Liver (tissue), 9 donors: ENCODE data around the gene SPRYD3. TPM values are rescaled to one million over a fixed set of nuclear protein-coding genes. Genes with fewer than 3 reads are reported as not detected.

ENCODE experiments used
- DNase-seq: peaks from one replicate; pipeline ENCODE4 v3.0.0-alpha.2; 2017; ENCODE audit warnings: low spot score
- H3K27ac ChIP-seq, 2 donors: one replicate each; pipeline ENCODE4 v1.7.0; 2013; ENCODE audit warnings: inconsistent platforms in 2 of 2, low read length in 2 of 2, control low read depth in 1 of 2, low read depth in 1 of 2, mild to moderate bottlenecking in 1 of 2
- H3K27me3 ChIP-seq, 4 donors: one replicate each; pipeline versions ENCODE4 v1.6.1 to v1.7.0; 2013; ENCODE audit warnings: low read length in 3 of 4, inconsistent platforms in 1 of 4, mild to moderate bottlenecking in 1 of 4, moderate library complexity in 1 of 4; ENCODE audit not compliant: control insufficient read depth in 4 of 4, insufficient read depth in 4 of 4
- H3K36me3 ChIP-seq, 4 donors: one replicate each; pipeline versions ENCODE4 v1.6.1 to v1.7.0; 2013; ENCODE audit warnings: low read length in 3 of 4, mild to moderate bottlenecking in 3 of 4, low read depth in 1 of 4, moderate library complexity in 1 of 4; ENCODE audit not compliant: control insufficient read depth in 4 of 4, insufficient read depth in 3 of 4
- H3K4me1 ChIP-seq, 4 donors: one replicate each; pipeline versions ENCODE4 v1.6.1 to v1.7.0; 2013; ENCODE audit warnings: low read length in 3 of 4, mild to moderate bottlenecking in 3 of 4, moderate library complexity in 1 of 4; ENCODE audit not compliant: control insufficient read depth in 4 of 4, insufficient read depth in 4 of 4
- H3K4me3 ChIP-seq, 3 donors: one replicate each; pipeline versions ENCODE4 v1.6.1 to v1.7.0; 2013; ENCODE audit warnings: low read length in 3 of 3, control low read depth in 1 of 3, low read depth in 1 of 3, mild to moderate bottlenecking in 1 of 3
- H3K9ac ChIP-seq, 2 donors: one replicate each; pipeline ENCODE4 v1.7.0; 2013; ENCODE audit warnings: low read length in 2 of 2, mild to moderate bottlenecking in 2 of 2, moderate library complexity in 2 of 2, control low read depth in 1 of 2, low read depth in 1 of 2
- H3K9me3 ChIP-seq, 4 donors: one replicate each; pipeline versions ENCODE4 v1.6.1 to v1.7.0; 2013; ENCODE audit warnings: low read length in 3 of 4; ENCODE audit not compliant: control insufficient read depth in 4 of 4
- FOXA1 ChIP-seq: IDR thresholded peaks from 2 replicates; pipeline ENCODE4 v1.6.1; 2016; ENCODE audit warnings: antibody characterized with exemption
- GABPA ChIP-seq, 2 donors: IDR thresholded peaks in 1 of 2; conservative IDR thresholded peaks in 1 of 2; 2 replicates each; pipeline ENCODE4 v1.6.1; 2016; ENCODE audit warnings: antibody characterized with exemption in 2 of 2, mild to moderate bottlenecking in 1 of 2, moderate library complexity in 1 of 2
- HNF4A ChIP-seq, 2 donors: conservative IDR thresholded peaks; 2 replicates each; pipeline ENCODE4 v1.6.1; 2016; ENCODE audit warnings: antibody characterized with exemption in 2 of 2, mild to moderate bottlenecking in 2 of 2
- JUND ChIP-seq, 2 donors: IDR thresholded peaks; 2 replicates each; pipeline ENCODE4 v1.6.1; 2016; ENCODE audit warnings: antibody characterized with exemption in 2 of 2
- NR2F2 ChIP-seq: IDR thresholded peaks from 2 replicates; pipeline ENCODE4 v1.6.1; 2016; ENCODE audit warnings: antibody characterized with exemption
- RXRA ChIP-seq, 2 donors: IDR thresholded peaks; 2 replicates each; pipeline ENCODE4 v1.6.1; 2017 to 2018; ENCODE audit warnings: antibody characterized with exemption in 2 of 2, mild to moderate bottlenecking in 1 of 2
- SP1 ChIP-seq: IDR thresholded peaks from 2 replicates; pipeline ENCODE4 v1.6.1; 2018; ENCODE audit warnings: antibody characterized with exemption, mild to moderate bottlenecking
- TAF1 ChIP-seq: conservative IDR thresholded peaks from 2 replicates; pipeline ENCODE4 v1.6.1; 2016; ENCODE audit warnings: antibody characterized with exemption, mild to moderate bottlenecking
- YY1 ChIP-seq: IDR thresholded peaks from 2 replicates; pipeline ENCODE4 v1.6.1; 2016; ENCODE audit warnings: antibody characterized with exemption, mild to moderate bottlenecking
- WGBS: extraction: QIAGEN DNeasy Blood & Tissue Kit; methylation state at CpG from one replicate; pipeline ENCODE4 v1.1.7; 2013; 5-methylcytosine and 5-hydroxymethylcytosine counted together
- polyA plus RNA-seq, 2 donors: library from polyadenylated mRNA; stranded (reverse) in 1 of 2; unstranded in 1 of 2; fragments of 200-250 nt in 1 of 2; fragments of >200 nt in 1 of 2; fragmentation: Nextera tagmentation in 1 of 2; extraction: Ambion mirVana in 1 of 2; gene quantifications; one replicate each; pipeline versions ENCODE4 v1.2.1 to v1.2.3, GENCODE V29; 2013 to 2015
- total RNA-seq, 2 donors: library from RNA; depleted of rRNA; stranded (reverse); fragments of >200 nt; gene quantifications; one replicate each; pipeline ENCODE4 v1.2.3, GENCODE V29; 2014
- TF ChIP-seq, protein P1 (sequence below): IDR thresholded peaks from 2 replicates; pipeline ENCODE4 v1.6.1; 2016; ENCODE audit warnings: antibody characterized with exemption
- TF ChIP-seq, protein P2 (sequence below): IDR thresholded peaks from 2 replicates; pipeline ENCODE4 v1.6.1; 2016; ENCODE audit warnings: antibody characterized with exemption, mild to moderate bottlenecking
- TF ChIP-seq, protein P3 (sequence below): IDR thresholded peaks from 2 replicates; pipeline ENCODE4 v1.6.1; 2016; ENCODE audit warnings: antibody characterized with exemption
- TF ChIP-seq, protein P4 (sequence below): IDR thresholded peaks from 2 replicates; pipeline ENCODE4 v1.6.1; 2016; ENCODE audit warnings: antibody characterized with exemption
- donor health status: healthy.
- donor health status: healthy.
- donor health status: healthy.
- donor health status: healthy.
- donor health status: healthy.

Gene SPRYD3
- total and polyA plus RNA-seq, 4 donors: 6.0 to 20.3 (median 13.3) TPM

DNA sequence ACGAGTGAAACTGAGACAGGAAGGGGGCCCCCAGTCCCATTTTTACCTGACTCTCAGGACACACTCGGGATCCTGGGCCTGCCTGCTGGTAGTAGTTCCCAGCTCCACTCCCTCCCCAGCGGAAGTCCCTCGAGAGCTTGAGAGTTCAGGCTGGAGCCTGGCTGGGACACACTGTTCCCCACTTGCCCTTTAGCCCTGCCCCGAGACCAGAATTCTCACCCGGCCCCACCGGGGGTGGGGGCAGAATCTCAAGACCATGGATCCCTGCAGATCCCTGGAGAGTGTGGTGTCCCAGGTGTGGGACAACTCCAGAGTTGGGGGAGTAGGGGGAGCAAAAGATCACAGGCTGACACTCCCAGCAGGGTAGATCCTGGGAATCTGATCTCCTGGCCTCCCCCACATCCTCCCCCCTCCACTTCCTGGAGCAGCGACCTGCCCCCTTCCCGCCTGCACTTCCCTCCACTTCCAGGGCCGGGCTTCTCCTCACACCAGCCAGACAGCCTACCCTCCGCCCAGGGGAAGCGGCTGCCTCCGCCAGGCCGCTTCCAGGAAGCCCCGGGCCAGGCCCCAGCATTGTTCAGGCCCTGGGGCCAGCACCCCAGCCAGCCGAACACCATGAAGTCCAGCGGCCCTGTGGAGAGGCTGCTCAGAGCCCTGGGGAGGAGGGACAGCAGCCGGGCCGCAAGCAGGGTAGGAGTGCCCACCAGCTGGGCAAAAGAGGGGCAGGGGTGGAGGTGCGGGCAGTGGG, 29.4 kb downstream of the SPRYD3 start, which contains the start of gene TNS2 (continued):
- TF ChIP-seq, protein P1, sequence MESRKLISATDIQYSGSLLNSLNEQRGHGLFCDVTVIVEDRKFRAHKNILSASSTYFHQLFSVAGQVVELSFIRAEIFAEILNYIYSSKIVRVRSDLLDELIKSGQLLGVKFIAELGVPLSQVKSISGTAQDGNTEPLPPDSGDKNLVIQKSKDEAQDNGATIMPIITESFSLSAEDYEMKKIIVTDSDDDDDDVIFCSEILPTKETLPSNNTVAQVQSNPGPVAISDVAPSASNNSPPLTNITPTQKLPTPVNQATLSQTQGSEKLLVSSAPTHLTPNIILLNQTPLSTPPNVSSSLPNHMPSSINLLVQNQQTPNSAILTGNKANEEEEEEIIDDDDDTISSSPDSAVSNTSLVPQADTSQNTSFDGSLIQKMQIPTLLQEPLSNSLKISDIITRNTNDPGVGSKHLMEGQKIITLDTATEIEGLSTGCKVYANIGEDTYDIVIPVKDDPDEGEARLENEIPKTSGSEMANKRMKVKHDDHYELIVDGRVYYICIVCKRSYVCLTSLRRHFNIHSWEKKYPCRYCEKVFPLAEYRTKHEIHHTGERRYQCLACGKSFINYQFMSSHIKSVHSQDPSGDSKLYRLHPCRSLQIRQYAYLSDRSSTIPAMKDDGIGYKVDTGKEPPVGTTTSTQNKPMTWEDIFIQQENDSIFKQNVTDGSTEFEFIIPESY: peak; percentile 38

DNA sequence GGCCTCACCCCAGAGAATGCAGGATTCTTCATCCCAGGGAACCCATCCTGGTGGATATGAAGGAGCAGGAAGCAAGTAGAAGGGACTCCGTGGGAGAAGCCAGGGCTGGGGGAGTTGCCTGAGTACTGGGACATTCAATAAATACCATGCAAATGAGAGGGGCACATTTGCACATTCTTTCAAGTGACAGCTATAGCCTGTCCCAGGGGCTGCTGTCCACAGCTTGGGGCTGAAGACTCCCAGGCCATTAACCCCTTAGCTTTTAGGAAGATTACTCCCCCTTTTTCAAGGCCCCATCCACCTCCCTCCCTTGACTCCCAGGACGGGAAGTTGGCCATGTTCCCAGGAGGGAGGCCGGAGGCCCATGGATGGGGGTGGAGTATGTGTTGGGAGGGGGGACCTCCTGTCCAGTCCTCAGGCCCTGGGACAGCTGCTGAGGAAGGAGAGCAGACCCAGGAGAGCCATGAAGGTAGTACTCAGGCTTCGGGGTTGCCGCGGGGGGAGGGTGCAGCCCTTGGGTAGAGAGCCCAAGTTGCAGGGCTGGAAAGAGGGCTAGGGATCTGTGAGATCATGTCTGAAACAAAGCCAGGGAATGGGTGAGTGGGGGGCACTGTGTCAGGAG, 30.3 kb downstream of the SPRYD3 start:
- WGBS: 16% methylated on average over 6 of the region's 6 CpGs
- peak overlapping the region; percentile 80 to 94 (median 87) for H3K4me3 ChIP-seq
- peak; percentile 51 for DNase-seq
- H3K36me3 ChIP-seq: no peaks in the 10 kb centered on the region
- H3K9ac ChIP-seq: peak overlapping the region; percentile 61 to 93
- peak overlapping the region; percentile 94 to 98 for H3K27ac ChIP-seq
- peaks cover 16 to 66% (median 51%) of the 10 kb centered on the region in 4 donors for H3K4me1 ChIP-seq
- no peaks in the 10 kb centered on the region for H3K9me3 ChIP-seq
- TF ChIP-seq SP1 (peak; percentile 25), YY1 (no peak), TAF1 (peak; percentile 11), RXRA (IDR thresholded peaks at IDR 0.05) (peak; percentile 83 to 91), NR2F2 (peak; percentile 36), HNF4A (conservative IDR thresholded peaks at IDR 0.05) (no peak), FOXA1 (no peak), GABPA (IDR thresholded peaks at IDR 0.05 in 1 of 2, conservative IDR thresholded peaks at IDR 0.05 in 1 of 2) (no peak), JUND (IDR thresholded peaks at IDR 0.05) (no peak)
- TF ChIP-seq, protein P2, sequence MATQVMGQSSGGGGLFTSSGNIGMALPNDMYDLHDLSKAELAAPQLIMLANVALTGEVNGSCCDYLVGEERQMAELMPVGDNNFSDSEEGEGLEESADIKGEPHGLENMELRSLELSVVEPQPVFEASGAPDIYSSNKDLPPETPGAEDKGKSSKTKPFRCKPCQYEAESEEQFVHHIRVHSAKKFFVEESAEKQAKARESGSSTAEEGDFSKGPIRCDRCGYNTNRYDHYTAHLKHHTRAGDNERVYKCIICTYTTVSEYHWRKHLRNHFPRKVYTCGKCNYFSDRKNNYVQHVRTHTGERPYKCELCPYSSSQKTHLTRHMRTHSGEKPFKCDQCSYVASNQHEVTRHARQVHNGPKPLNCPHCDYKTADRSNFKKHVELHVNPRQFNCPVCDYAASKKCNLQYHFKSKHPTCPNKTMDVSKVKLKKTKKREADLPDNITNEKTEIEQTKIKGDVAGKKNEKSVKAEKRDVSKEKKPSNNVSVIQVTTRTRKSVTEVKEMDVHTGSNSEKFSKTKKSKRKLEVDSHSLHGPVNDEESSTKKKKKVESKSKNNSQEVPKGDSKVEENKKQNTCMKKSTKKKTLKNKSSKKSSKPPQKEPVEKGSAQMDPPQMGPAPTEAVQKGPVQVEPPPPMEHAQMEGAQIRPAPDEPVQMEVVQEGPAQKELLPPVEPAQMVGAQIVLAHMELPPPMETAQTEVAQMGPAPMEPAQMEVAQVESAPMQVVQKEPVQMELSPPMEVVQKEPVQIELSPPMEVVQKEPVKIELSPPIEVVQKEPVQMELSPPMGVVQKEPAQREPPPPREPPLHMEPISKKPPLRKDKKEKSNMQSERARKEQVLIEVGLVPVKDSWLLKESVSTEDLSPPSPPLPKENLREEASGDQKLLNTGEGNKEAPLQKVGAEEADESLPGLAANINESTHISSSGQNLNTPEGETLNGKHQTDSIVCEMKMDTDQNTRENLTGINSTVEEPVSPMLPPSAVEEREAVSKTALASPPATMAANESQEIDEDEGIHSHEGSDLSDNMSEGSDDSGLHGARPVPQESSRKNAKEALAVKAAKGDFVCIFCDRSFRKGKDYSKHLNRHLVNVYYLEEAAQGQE: peak; percentile 95
- TF ChIP-seq, protein P1: no peak
- TF ChIP-seq, protein P3, sequence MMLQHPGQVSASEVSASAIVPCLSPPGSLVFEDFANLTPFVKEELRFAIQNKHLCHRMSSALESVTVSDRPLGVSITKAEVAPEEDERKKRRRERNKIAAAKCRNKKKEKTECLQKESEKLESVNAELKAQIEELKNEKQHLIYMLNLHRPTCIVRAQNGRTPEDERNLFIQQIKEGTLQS: peak; percentile 28
- TF ChIP-seq, protein P4, sequence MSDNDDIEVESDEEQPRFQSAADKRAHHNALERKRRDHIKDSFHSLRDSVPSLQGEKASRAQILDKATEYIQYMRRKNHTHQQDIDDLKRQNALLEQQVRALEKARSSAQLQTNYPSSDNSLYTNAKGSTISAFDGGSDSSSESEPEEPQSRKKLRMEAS: peak; percentile 1
- H3K27me3 ChIP-seq: no peaks in the 10 kb centered on the region
